Measurements from ENCODE around the gene TOLLIP.

Gene TOLLIP

GRCh38 chr11:1297011-1297575, 12.3 kb downstream of the TOLLIP start:
- no peak for DNase-seq

DNA sequence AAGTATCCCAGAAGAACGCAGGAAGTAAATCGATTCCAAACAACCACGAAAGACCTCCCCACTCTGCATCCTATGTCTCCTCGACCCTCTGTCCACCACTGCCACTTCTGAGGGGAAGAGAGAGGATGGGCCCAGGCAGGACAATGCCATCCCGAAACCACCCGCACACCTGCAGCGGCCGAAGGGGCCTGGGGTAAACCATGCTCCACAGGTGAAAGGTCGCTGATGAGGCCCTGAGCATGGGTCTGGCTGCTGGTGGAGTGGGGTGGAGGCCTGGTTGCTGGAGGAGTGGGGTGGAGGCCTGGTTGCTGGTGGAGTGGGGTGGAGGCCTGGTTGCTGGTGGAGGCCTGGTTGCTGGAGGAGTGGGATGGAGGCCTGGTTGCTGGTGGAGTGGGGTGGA, 13.1 kb downstream of the TOLLIP start:
- DNase-seq, result no peak

DNA sequence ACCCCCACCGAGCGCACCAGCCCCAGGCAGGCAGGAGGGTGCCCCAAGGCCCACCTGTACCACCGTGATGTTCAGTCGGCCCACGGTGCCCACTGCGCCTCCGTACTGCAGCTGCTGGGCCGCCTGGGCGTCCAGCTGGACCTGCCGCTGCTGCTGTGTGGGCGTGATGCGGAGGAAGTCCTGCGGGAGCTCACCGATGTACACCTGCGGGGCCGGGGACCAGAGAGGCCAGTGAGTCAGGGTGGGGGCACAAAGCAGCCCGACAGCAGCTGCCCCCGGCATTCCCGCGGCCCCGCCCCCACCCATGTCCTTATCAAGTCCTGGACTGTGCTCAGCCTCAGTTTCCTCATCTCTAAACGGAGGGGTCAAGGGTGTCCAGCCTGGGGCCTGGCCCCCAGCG, 13.8 kb downstream of the TOLLIP start:
- no peak for DNase-seq

DNA sequence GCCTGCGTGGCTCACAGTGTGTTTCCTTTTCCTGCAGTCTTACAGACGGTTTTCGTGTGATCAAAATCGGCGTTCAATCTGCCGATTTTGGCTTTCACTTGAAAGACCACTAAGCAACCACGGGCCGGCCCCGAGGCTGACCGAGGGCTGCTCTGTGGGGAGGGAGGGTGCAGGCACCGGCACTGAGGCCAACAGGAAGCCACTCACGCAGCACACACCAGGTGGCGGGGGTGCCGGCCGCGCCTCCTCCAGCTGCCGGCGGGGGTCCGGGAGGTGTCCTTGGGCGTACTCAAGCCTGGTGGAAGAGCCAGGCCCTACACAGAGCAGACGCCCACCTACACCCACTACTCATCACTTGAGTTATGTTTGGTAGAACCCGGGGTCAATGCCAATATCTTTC, 14.3 kb downstream of the TOLLIP start:
- DNase-seq, result no peak

DNA sequence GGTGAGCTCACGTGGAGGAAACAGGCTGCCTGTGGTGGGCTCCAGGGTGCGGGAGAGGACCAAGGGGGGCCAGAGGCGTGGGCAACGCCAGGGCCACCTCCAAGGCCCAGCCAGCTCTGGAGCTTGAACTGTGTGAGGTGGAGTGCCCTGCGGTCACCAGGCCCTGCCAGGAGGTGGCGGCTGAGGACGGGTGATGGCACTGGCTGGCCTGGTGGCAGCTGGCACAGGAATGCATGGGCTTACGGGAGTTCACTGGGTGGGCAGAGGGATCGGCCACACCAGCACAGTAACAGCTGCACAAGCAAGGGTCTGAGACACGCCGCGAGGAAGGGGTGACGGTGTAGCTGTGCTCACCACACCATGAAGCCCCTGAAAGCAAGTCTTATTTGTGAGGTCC, 15.8 kb downstream of the TOLLIP start:
- no peak for DNase-seq

- DNase-seq, result no peak
Measured at GRCh38 chr11:1292644-1293618, 16.5 kb downstream of the TOLLIP start.

GRCh38 chr11:1292018-1292643, 17.3 kb downstream of the TOLLIP start:
- DNase-seq, result no peak

DNA sequence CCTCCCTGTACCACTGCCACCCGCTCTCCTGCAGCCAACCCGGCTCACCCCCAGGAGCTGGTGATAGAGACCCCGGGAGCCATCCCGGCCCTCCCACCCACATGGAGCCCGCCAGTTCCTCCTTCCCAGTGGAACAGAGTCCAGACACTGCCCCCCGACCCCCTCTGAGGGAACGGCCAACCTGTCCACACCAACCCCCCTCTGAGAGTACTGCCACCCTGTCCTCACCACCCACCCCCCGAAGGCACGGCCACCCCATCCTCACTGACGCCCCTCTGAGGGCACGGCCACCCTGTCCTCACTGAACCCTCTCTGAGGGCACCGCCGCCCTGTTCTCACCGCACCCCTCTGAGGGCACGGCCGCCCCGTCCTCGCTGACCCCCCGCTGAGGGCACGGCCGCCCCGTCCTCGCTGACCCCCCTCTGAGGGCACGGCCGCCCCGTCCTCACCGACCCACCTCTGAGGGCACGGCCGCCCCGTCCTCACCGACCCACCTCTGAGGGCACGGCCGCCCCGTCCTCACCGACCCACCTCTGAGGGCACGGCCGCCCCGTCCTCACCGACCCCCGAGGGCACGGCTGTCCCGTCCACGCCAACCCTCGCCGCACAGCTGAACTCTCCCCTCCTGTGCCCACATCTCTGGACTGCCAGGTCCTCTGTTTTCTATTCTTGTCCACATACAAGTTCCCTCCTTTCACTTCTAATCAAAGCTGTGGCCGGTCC, 18.0 kb downstream of the TOLLIP start:
- no peak for DNase-seq

- DNase-seq, result no peak
Measured at GRCh38 chr11:1290052-1291040, 19.1 kb downstream of the TOLLIP start.

DNA sequence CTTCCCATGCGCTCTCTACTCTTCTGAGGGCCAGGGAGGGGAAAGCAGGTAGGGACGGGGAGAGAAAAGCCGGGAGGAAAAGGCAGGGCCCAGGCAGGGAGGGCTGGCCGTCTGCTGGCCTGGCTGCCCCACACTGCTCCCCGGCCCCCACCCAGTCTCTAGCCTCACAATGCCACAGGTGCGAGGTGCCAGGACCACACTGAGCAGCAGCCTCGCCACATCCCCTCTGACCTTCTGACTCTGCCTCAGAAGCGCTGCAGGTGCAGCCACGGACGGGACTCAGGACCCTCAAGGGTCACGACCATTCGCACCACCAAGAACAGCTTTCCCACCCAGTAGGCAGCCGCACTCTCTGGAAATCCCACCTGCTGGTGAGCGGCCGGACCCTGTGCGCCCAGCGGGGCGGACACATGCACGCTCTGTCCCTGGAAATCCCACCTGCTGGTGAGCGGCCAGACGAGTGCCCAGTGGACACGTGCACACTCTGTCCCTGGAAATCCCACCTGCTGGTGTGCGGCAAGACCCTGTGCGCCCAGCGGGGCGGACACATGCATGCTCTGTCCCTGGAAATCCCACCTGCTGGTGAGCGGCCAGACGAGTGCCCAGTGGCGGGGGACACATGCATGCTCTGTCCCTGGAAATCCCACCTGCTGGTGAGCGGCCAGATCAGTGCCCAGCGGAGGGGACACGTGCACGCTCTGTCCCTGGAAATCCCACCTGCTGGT, 20.1 kb downstream of the TOLLIP start:
- DNase-seq, result no peak

GRCh38 chr11:1288426-1289151, 20.8 kb downstream of the TOLLIP start:
- DNase-seq, result no peak

GRCh38 chr11:1287928-1288327, 21.5 kb downstream of the TOLLIP start:
- no peak for DNase-seq

DNA sequence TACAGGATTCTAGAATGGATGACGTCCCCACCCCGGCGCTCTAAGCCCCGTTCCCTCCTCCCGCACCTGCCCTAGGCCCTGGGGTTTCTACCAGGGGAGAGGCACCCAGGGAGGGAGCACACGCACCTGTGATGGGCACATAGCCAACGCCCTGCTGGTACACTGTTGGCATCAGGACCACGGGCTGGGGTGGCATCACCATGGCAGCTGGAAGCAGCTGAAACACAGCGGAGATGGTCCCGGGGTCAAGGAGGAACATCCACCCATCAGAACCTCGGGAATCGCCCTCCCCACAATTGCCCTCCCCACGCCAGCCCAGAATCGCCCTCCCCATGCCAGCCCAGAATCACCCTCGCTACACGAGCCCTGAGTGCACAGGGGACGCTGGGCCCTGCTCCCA, 23.6 kb downstream of the TOLLIP start:
- DNase-seq, result no peak

DNA sequence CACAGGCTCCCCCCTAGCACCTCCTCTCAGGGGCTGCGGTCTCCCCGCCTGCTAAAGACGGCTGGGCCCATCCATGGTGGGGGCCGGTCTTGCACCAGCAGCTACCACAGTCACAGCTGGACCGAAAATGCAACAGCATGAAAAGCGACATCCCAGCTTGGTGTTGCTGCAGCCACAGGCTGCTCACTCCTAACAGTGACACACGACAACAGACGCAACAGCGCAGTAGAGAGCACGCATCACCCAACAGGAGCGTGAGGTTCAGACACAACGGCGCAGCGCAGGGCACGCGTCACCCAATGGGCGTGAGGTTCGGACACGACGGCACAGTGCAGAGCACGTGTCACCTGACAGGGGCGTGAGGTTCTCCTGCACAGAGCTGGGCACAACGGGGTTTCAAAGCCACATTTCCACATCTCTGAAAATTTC, 24.1 kb downstream of the TOLLIP start:
- DNase-seq, result no peak

DNA sequence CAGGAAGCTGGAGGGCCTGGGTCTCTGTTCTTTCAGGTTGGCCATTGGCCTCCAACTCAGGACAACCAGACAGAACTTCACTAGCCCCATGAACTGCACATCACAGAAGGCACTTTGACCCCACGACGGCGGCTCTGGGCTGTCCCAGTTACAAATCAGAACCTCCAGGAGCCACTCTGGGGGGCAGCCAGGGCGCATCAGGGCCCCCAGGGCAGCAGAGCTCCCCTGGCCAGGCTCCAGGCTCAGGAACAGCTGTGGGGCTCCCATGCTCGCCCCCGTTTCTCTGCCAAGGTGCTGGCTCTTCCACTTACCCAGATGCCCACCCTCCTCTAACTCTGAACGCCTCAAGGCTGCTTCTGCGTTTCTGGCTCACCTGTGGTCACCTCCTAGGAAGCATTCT, 25.5 kb downstream of the TOLLIP start:
- DNase-seq, result no peak

- no peak for DNase-seq
Measured at GRCh38 chr11:1283091-1283511, 26.3 kb downstream of the TOLLIP start.

- DNase-seq, result no peak
Measured at GRCh38 chr11:1281974-1282365, 27.5 kb downstream of the TOLLIP start.

DNA sequence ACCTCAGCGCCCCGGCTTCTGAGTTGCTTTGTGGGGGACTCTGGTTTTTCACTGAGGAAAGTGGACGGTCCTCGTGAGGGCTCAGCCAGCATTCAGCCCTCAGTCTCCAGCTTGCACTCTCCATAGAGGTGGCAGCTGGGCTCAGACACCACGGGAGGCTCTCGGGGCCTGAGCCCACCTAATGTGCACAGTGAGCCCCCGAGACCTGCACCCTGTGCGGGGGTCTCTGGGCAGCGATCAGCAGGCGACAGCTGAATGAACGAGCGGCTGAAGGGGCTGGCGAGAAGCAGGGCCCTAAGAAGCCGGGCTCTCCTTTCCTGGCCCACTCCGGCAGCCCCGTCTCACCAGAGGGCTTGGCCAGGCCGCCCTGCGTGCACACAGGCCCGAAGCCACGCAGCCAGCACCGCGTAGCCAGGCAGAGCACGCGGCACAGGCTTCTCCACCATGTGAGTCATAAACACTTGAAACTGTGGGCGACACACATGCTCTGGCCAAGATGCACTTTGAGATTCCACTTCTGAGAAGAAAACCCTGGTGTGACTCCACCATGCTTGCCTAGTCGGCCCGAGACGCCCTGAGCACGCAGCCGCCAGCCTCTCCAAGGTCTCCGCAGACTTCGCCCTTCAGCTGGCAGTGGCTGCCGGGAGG, 28.0 kb downstream of the TOLLIP start:
- no peak for DNase-seq

- no peak for DNase-seq
Measured at GRCh38 chr11:1280116-1281035, 29.1 kb downstream of the TOLLIP start.
